Sigmoid colon (tissue), 4 donors: Measurements from ENCODE around the gene CTSD.

Experiments used
- CTCF ChIP-seq, 4 experiments: fragments of 450-650 bp in 3 of 4; fragments of 200-600 bp in 1 of 4; IDR thresholded peaks; one replicate each; pipeline ENCODE4 v1.5.1; 2016 to 2019; ENCODE audit warnings: antibody characterized with exemption in 4 of 4, mild to moderate bottlenecking in 3 of 4, moderate library complexity in 2 of 4
- POLR2A ChIP-seq, 2 donors: fragments of 450-650 bp; IDR thresholded peaks; one replicate each; pipeline ENCODE4 v1.6.1; 2016; ENCODE audit warnings: antibody characterized with exemption in 2 of 2, mild to moderate bottlenecking in 2 of 2, moderate library complexity in 2 of 2
- POLR2AphosphoS5 ChIP-seq, 4 donors: sonication (generic); formaldehyde crosslinking; IDR thresholded peaks; one replicate each; pipeline ENCODE4 v1.6.1; 2017; ENCODE audit warnings: antibody characterized with exemption in 4 of 4

DNA sequence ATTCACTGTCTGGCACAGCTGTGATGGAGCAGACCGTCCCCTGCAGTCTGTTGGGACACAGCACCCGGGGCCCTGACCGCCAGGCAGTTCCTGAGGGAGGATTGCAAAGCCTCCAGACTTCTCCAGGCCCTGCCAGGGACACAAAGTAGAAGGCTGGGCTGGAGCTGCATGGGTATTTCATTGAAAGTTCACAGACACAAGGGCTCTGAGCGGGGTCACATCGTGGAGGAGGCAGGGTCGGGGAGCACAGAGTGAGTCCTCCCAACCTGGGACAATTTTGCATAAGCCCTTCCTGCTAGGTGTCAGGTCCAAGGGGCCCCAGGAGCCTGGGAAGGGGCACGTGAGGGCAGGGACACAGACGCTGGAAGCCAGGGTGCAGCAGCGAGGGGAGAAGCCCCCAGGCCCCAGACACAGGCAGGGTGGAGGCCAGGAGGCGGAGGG, 29.1 kb downstream of the CTSD start:
- TF ChIP-seq CTCF (IDR thresholded peaks at IDR 0.05): no peak
- no peak for TF ChIP-seq POLR2A (IDR thresholded peaks at IDR 0.05)
- TF ChIP-seq POLR2AphosphoS5 (IDR thresholded peaks at IDR 0.05): no peak
